GM23248 (cell line): Measurements from ENCODE around the gene XRCC4.

Experiments
- EZH2 ChIP-seq: fragments of 200-600 bp; sonication (generic); IDR thresholded peaks from 2 replicates; pipeline ENCODE4 v1.6.1; 2018; ENCODE audit warnings: antibody characterized with exemption, mild to moderate bottlenecking; ENCODE audit not compliant: insufficient read depth, poor library complexity, severe bottlenecking
- EZH2phosphoT487 ChIP-seq: fragments of 200-600 bp; sonication (generic); IDR thresholded peaks from 2 replicates; pipeline ENCODE4 v1.6.1; 2018; ENCODE audit warnings: antibody characterized with exemption, moderate library complexity, mild to moderate bottlenecking, low read depth; ENCODE audit not compliant: insufficient read depth

DNA sequence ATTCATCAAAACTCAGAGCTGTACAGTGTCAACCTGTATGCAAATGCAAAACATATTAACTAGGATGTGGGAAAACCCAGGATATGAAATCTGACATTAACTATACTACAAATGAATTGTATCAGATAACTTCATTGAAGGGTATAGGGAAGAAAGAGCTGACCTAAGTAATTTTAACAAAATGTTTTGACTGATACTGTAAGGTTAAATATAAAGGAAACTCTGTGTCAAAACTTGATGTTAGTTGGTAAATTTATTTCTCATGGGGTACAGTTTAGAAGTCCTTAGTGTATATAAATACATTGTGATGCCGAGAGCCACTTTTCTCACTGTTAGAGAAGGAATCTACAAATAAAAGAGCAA, 316.1 kb downstream of the XRCC4 start:
- TF ChIP-seq EZH2: no peak
- TF ChIP-seq EZH2phosphoT487: no peak
